ENCODE data around the gene B4GALT1.

GRCh38 chr9:33099754-33100153, 67.4 kb downstream of the B4GALT1 start:
- TF ChIP-seq, protein P1, sequence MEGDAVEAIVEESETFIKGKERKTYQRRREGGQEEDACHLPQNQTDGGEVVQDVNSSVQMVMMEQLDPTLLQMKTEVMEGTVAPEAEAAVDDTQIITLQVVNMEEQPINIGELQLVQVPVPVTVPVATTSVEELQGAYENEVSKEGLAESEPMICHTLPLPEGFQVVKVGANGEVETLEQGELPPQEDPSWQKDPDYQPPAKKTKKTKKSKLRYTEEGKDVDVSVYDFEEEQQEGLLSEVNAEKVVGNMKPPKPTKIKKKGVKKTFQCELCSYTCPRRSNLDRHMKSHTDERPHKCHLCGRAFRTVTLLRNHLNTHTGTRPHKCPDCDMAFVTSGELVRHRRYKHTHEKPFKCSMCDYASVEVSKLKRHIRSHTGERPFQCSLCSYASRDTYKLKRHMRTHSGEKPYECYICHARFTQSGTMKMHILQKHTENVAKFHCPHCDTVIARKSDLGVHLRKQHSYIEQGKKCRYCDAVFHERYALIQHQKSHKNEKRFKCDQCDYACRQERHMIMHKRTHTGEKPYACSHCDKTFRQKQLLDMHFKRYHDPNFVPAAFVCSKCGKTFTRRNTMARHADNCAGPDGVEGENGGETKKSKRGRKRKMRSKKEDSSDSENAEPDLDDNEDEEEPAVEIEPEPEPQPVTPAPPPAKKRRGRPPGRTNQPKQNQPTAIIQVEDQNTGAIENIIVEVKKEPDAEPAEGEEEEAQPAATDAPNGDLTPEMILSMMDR (IDR thresholded peaks at IDR 0.05) = no peak
- TF ChIP-seq POLR2A (IDR thresholded peaks at IDR 0.05) (no peak), EP300 (IDR thresholded peaks at IDR 0.05) (no peak), POLR2AphosphoS5 (IDR thresholded peaks at IDR 0.05) (no peak)
